ENCODE results near the gene EXOC3L4.

DNA sequence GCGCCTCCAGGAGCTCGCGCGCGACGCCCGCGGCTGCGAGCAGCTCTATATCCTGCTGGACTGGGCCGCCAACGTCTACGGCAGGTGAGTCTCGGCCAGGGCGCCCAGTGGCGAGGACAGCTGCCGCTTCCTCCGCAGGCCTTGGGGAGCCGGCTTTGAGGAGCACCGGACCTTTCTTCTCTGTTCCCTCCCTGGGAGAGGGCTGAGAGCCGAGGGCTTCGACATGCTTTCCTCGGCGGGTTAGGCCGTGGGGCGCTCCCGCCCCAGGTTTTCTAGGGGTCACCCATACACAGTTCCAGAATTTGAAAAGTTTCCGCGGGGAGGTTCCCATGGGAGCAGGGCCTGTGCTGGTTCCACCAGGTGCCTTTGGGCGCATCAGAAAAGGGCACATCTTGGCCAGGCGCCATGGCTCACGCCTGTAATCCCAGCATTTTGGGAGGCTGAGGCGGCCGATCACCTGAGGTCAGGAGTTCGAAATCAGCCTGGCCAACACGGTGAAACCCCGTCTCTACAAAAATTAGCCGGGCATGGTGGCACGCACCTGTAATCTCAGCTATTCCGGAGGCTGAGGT, 8.2 kb downstream of the EXOC3L4 start:
- TF ChIP-seq, protein P1, sequence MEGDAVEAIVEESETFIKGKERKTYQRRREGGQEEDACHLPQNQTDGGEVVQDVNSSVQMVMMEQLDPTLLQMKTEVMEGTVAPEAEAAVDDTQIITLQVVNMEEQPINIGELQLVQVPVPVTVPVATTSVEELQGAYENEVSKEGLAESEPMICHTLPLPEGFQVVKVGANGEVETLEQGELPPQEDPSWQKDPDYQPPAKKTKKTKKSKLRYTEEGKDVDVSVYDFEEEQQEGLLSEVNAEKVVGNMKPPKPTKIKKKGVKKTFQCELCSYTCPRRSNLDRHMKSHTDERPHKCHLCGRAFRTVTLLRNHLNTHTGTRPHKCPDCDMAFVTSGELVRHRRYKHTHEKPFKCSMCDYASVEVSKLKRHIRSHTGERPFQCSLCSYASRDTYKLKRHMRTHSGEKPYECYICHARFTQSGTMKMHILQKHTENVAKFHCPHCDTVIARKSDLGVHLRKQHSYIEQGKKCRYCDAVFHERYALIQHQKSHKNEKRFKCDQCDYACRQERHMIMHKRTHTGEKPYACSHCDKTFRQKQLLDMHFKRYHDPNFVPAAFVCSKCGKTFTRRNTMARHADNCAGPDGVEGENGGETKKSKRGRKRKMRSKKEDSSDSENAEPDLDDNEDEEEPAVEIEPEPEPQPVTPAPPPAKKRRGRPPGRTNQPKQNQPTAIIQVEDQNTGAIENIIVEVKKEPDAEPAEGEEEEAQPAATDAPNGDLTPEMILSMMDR (conservative IDR thresholded peaks at IDR 0.05 in 1 of 2, IDR thresholded peaks at IDR 0.05 in 1 of 2; ENCODE audit: low read depth in 1 of 2, low read length in 2 of 2) = no peak
- TF ChIP-seq EZH2 (IDR thresholded peaks at IDR 0.05; ENCODE audit: low read length, missing control alignments) = no peak
